SK-N-SH treated with all-trans-retinoic acid at 6 μM for 48 hours (cell line): Measurements from ENCODE around the gene KLK1.

Experiments
- ARNTL ChIP-seq: fragments of 450-650 bp; formaldehyde crosslinking; IDR thresholded peaks from 2 replicates; pipeline ENCODE4 v1.5.0; 2020; ENCODE audit warnings: low read depth, mild to moderate bottlenecking, moderate library complexity, borderline replicate concordance
- CREB5 ChIP-seq: fragments of 250-450 bp; sonication (Bioruptor Pico); IDR thresholded peaks from 2 replicates; pipeline ENCODE4 v1.5.1; 2020; ENCODE audit warnings: low read depth, mild to moderate bottlenecking, moderate library complexity
- ESRRG ChIP-seq: fragments of 250-450 bp; sonication (Bioruptor Pico); IDR thresholded peaks from 2 replicates; pipeline ENCODE4 v1.6.1; 2021; ENCODE audit warnings: mild to moderate bottlenecking
- POU6F1 ChIP-seq: fragments of 250-450 bp; sonication (Bioruptor Pico); IDR thresholded peaks from 2 replicates; pipeline ENCODE4 v1.8.0; 2021; ENCODE audit warnings: low read depth, mild to moderate bottlenecking, moderate library complexity, borderline replicate concordance
- RARB ChIP-seq: fragments of 250-450 bp; sonication (Bioruptor Pico); IDR thresholded peaks from 2 replicates; pipeline ENCODE4 v1.8.0; 2021; ENCODE audit warnings: mild to moderate bottlenecking, moderate library complexity
- TOX ChIP-seq: fragments of 250-450 bp; sonication (Bioruptor Pico); IDR thresholded peaks from 2 replicates; pipeline ENCODE4 v1.8.0; 2021; ENCODE audit warnings: mild to moderate bottlenecking, moderate library complexity, borderline replicate concordance
- TSHZ2 ChIP-seq: fragments of 250-450 bp; sonication (Bioruptor Pico); IDR thresholded peaks from 2 replicates; pipeline ENCODE4 v1.5.0; 2020; ENCODE audit warnings: mild to moderate bottlenecking, moderate library complexity
- ZNF70 ChIP-seq: fragments of 450-650 bp; formaldehyde crosslinking; IDR thresholded peaks from 2 replicates; pipeline ENCODE4 v1.5.0; 2020; ENCODE audit warnings: mild to moderate bottlenecking, moderate library complexity

GRCh38 chr19:50812474-50812873, 11.1 kb downstream of the KLK1 start:
- TF ChIP-seq RARB (CRISPR knock-in tag) (no peak), CREB5 (CRISPR knock-in tag) (no peak), ESRRG (CRISPR knock-in tag) (no peak), ZNF70 (CRISPR knock-in tag) (no peak), ARNTL (CRISPR knock-in tag) (no peak), TSHZ2 (CRISPR knock-in tag) (no peak), POU6F1 (CRISPR knock-in tag) (no peak), TOX (CRISPR knock-in tag) (no peak)
